ENCODE measurements around the gene MCU. TPM values are rescaled to one million over a fixed set of nuclear protein-coding genes. Genes with fewer than 3 reads are reported as not detected.

MCU gene
- total and polyA plus RNA-seq, 10 of the 15 experiments (the other 5 are each of a cell fraction or from before 2014, with no cell fraction given): 5.1 to 49.1 (median 17.9) TPM

GRCh38 chr10:72826346-72826745, 134.4 kb downstream of the MCU start:
- ATAC-seq: no peak
- Histone ChIP-seq H3K36me3 (ENCODE audit: control insufficient read depth in 2 of 2, insufficient read depth in 2 of 2, low read length in 1 of 2) (no peaks in the 10 kb centered on the region), H3K9ac (ENCODE audit: control insufficient read depth, insufficient read depth, low read length) (no peak overlapping the region), H3K27me3 (replicated peaks in 1 of 2; ENCODE audit: control insufficient read depth in 2 of 2, insufficient read depth in 2 of 2, low read length in 1 of 2) (no peaks in the 10 kb centered on the region), H3K27ac (ENCODE audit: control insufficient read depth, insufficient read depth) (no peak overlapping the region), H4K20me1 (ENCODE audit: control insufficient read depth, insufficient read depth) (no peaks in the 10 kb centered on the region), H3K4me1 (ENCODE audit: control insufficient read depth, insufficient read depth, low read length) (no peaks in the 10 kb centered on the region), H3K4me2 (ENCODE audit: control insufficient read depth, insufficient read depth) (no peak overlapping the region), H3K9me3 (replicated peaks; ENCODE audit: control insufficient read depth, insufficient read depth, low read length) (peaks cover 2% of the 10 kb centered on the region; the same call in 2 of the 3 replicates), H3K4me3 (no peak overlapping the region), H2AFZ (ENCODE audit: control insufficient read depth, low read depth, low read length) (no peak overlapping the region), H3K79me2 (ENCODE audit: control insufficient read depth, insufficient read depth, low read length) (no peaks in the 10 kb centered on the region)
- ChIA-PET SMC1A (ENCODE audit: uncharacterized antibody, unreplicated experiment) (interaction anchor here (0.9 kb wide), 1 partner anchor 8 kb away, joined by 5 read pairs; no protein-coding TSS in a partner anchor), RAD21 (ENCODE audit: unreplicated experiment) (no interaction called here), POLR2A (interaction anchor here (0.6 kb wide), 1 partner anchor 21 kb away, joined by 3 read pairs; no protein-coding TSS in a partner anchor), CTCF (interaction anchor here (0.6 to 1.2 kb wide), 3 partner anchors 8 to 399 kb away, joined by 3 read pairs; no protein-coding TSS in a partner anchor)
- intact Hi-C loops (cut with micrococcal nuclease; ENCODE audit: unreplicated experiment) (no loop called here), in situ Hi-C loops (cut with MboI) (no loop called here)
- TF ChIP-seq RUNX3 (IDR thresholded peaks at IDR 0.05; ENCODE audit: low read length) (peak; percentile 26; the same call in 1 of the 2 replicates), SMARCA5 (IDR thresholded peaks at IDR 0.05) (no peak), BACH1 (IDR thresholded peaks at IDR 0.05; ENCODE audit: borderline replicate concordance) (no peak)
- BruUV-seq (replicated peaks): no TSS peak
- no peak for DNase-seq (ENCODE audit: low read depth, low spot score)
- FAIRE-seq: no peak

DNA sequence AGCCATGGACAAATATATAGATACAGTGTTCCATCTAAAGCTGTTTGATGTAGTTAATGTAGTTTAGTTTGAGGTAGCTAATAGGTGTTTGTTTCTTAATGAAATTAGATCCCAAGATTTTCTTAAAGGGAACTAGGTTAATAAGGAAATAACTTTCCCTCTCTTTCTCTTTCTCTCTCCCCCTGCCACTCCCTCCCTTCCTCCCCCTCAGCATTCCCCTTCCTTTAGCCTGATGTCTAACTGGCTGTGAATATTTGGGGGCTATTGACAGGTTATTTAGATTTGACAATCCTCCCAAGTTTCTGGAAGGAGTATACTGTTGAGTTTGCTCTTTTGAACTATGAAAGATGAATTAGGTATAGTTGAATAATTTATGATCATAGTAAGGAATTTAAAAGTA, 136.4 kb downstream of the MCU start:
- intact Hi-C loops (cut with micrococcal nuclease; ENCODE audit: unreplicated experiment): no loop called here
- H2AFZ ChIP-seq (ENCODE audit: control insufficient read depth, low read depth, low read length): no peak overlapping the region
- ChIA-PET POLR2A (no interaction called here), CTCF (interaction anchor here (0.9 kb wide), 1 partner anchor 464 kb away, joined by 3 read pairs; no protein-coding TSS in a partner anchor), SMC1A (ENCODE audit: uncharacterized antibody, unreplicated experiment) (interaction anchor here (0.7 to 0.9 kb wide), 2 partner anchors 464 to 930 kb away, joined by 3 read pairs; no protein-coding TSS in a partner anchor), RAD21 (ENCODE audit: unreplicated experiment) (no interaction called here)
- H3K36me3 ChIP-seq (ENCODE audit: control insufficient read depth in 2 of 2, insufficient read depth in 2 of 2, low read length in 1 of 2): no peaks in the 10 kb centered on the region
- no peak overlapping the region for H3K4me2 ChIP-seq (ENCODE audit: control insufficient read depth, insufficient read depth)
- BruUV-seq (replicated peaks): no TSS peak
- H3K4me1 ChIP-seq (ENCODE audit: control insufficient read depth, insufficient read depth, low read length): no peaks in the 10 kb centered on the region
- no peaks in the 10 kb centered on the region for H3K27me3 ChIP-seq (replicated peaks in 1 of 2; ENCODE audit: control insufficient read depth in 2 of 2, insufficient read depth in 2 of 2, low read length in 1 of 2)
- no peak overlapping the region for H3K4me3 ChIP-seq
- in situ Hi-C loops (cut with MboI): no loop called here
- H3K9ac ChIP-seq (ENCODE audit: control insufficient read depth, insufficient read depth, low read length): no peak overlapping the region
- H3K9me3 ChIP-seq (replicated peaks; ENCODE audit: control insufficient read depth, insufficient read depth, low read length): no peaks in the 10 kb centered on the region; the same call in 2 of the 3 replicates
- ATAC-seq (no peak), FAIRE-seq (no peak), DNase-seq (ENCODE audit: low read depth, low spot score) (no peak)
- no peak overlapping the region for H3K27ac ChIP-seq (ENCODE audit: control insufficient read depth, insufficient read depth)
- H4K20me1 ChIP-seq (ENCODE audit: control insufficient read depth, insufficient read depth): no peaks in the 10 kb centered on the region
- H3K79me2 ChIP-seq (ENCODE audit: control insufficient read depth, insufficient read depth, low read length): no peaks in the 10 kb centered on the region
- TF ChIP-seq, protein P1, sequence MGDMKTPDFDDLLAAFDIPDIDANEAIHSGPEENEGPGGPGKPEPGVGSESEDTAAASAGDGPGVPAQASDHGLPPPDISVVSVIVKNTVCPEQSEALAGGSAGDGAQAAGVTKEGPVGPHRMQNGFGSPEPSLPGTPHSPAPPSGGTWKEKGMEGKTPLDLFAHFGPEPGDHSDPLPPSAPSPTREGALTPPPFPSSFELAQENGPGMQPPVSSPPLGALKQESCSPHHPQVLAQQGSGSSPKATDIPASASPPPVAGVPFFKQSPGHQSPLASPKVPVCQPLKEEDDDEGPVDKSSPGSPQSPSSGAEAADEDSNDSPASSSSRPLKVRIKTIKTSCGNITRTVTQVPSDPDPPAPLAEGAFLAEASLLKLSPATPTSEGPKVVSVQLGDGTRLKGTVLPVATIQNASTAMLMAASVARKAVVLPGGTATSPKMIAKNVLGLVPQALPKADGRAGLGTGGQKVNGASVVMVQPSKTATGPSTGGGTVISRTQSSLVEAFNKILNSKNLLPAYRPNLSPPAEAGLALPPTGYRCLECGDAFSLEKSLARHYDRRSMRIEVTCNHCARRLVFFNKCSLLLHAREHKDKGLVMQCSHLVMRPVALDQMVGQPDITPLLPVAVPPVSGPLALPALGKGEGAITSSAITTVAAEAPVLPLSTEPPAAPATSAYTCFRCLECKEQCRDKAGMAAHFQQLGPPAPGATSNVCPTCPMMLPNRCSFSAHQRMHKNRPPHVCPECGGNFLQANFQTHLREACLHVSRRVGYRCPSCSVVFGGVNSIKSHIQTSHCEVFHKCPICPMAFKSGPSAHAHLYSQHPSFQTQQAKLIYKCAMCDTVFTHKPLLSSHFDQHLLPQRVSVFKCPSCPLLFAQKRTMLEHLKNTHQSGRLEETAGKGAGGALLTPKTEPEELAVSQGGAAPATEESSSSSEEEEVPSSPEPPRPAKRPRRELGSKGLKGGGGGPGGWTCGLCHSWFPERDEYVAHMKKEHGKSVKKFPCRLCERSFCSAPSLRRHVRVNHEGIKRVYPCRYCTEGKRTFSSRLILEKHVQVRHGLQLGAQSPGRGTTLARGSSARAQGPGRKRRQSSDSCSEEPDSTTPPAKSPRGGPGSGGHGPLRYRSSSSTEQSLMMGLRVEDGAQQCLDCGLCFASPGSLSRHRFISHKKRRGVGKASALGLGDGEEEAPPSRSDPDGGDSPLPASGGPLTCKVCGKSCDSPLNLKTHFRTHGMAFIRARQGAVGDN (IDR thresholded peaks at IDR 0.05): no peak
- TF ChIP-seq STAT1 (conservative IDR thresholded peaks at IDR 0.05): no peak
- TF ChIP-seq ZNF207 (IDR thresholded peaks at IDR 0.05; ENCODE audit: borderline replicate concordance): no peak
- no peak for TF ChIP-seq HSF1 (IDR thresholded peaks at IDR 0.05; ENCODE audit: low read depth, low read length)
- TF ChIP-seq BACH1 (IDR thresholded peaks at IDR 0.05; ENCODE audit: borderline replicate concordance): no peak
- TF ChIP-seq EZH2 (IDR thresholded peaks at IDR 0.05; ENCODE audit: borderline replicate concordance, control insufficient read depth, low read depth, low read length): no peak
- no peak for TF ChIP-seq FOS (IDR thresholded peaks at IDR 0.05; ENCODE audit: borderline replicate concordance, extremely low read depth, insufficient read length)
- TF ChIP-seq TAF1 (IDR thresholded peaks at IDR 0.05; ENCODE audit: borderline replicate concordance, low read depth, low read length): no peak
- no peak for TF ChIP-seq CEBPB (IDR thresholded peaks at IDR 0.05; ENCODE audit: borderline replicate concordance in 1 of 2, low read depth in 2 of 2, low read length in 2 of 2)
- TF ChIP-seq CBX5 (IDR thresholded peaks at IDR 0.05; ENCODE audit: low read depth): no peak
- TF ChIP-seq BCL11A (IDR thresholded peaks at IDR 0.05; ENCODE audit: low read depth, low read length): no peak
- TF ChIP-seq WRNIP1 (IDR thresholded peaks at IDR 0.05; ENCODE audit: borderline replicate concordance, low read depth, low read length): no peak

All from GM12878 (cell line).